ENCODE measurements around the gene MEF2C. TPM values are rescaled to one million over a fixed set of nuclear protein-coding genes. Genes with fewer than 3 reads are reported as not detected.

MEF2C gene
- total RNA-seq, 1 experiment from 2014 or later, result 0.46 TPM

GRCh38 chr5:88688984-88689667, 193.9 kb downstream of the MEF2C start:
- no peak for DNase-seq (ENCODE audit: low spot score)

- DNase-seq (ENCODE audit: low spot score), result no peak
These were observed 194.6 kb downstream of the MEF2C start for GRCh38 chr5:88688156-88688983.

- DNase-seq (ENCODE audit: low spot score), result no peak
These were observed 195.5 kb downstream of the MEF2C start for GRCh38 chr5:88687373-88687911.

- no peak for DNase-seq (ENCODE audit: low spot score)
These were observed 196.3 kb downstream of the MEF2C start for GRCh38 chr5:88686726-88687125.

- no peak for DNase-seq (ENCODE audit: low spot score)
These were observed 197.1 kb downstream of the MEF2C start for GRCh38 chr5:88685591-88686541.

GRCh38 chr5:88683506-88684135, 199.4 kb downstream of the MEF2C start:
- no peak for DNase-seq (ENCODE audit: low spot score)

- no peak for DNase-seq (ENCODE audit: low spot score)
These were observed 200.1 kb downstream of the MEF2C start for GRCh38 chr5:88682881-88683361.

- DNase-seq (ENCODE audit: low spot score), result no peak
These were observed 200.9 kb downstream of the MEF2C start for GRCh38 chr5:88682131-88682530.

GRCh38 chr5:88681211-88681803, 201.7 kb downstream of the MEF2C start:
- no peak for DNase-seq (ENCODE audit: low spot score)

- DNase-seq (ENCODE audit: low spot score), result peak; percentile 59
These were observed 202.5 kb downstream of the MEF2C start for GRCh38 chr5:88680253-88681132.

- DNase-seq (ENCODE audit: low spot score), result no peak
These were observed 203.3 kb downstream of the MEF2C start for GRCh38 chr5:88679638-88680037.

GRCh38 chr5:88678770-88679381, 204.1 kb downstream of the MEF2C start:
- DNase-seq (ENCODE audit: low spot score), result no peak

- no peak for DNase-seq (ENCODE audit: low spot score)
These were observed 204.8 kb downstream of the MEF2C start for GRCh38 chr5:88677943-88678769.

GRCh38 chr5:88677376-88677895, 205.5 kb downstream of the MEF2C start:
- no peak for DNase-seq (ENCODE audit: low spot score)

GRCh38 chr5:88676637-88677375, 206.2 kb downstream of the MEF2C start:
- DNase-seq (ENCODE audit: low spot score), result no peak

- peak; percentile 51 for DNase-seq (ENCODE audit: low spot score)
These were observed 207.0 kb downstream of the MEF2C start for GRCh38 chr5:88675708-88676636.

Measured in HT-29 (cell line).